PC-3 (cell line): ENCODE measurements around the gene CCNQ.

Source experiments
- EZH2phosphoT487 ChIP-seq: fragments of 300-600 bp; sonication (generic); IDR thresholded peaks from 2 replicates; pipeline ENCODE4 v1.6.1; 2018; ENCODE audit warnings: mild to moderate bottlenecking, antibody characterized with exemption, low read length, borderline replicate concordance
- TF ChIP-seq, protein P1 (sequence below): fragments of 300-600 bp; sonication (generic); conservative IDR thresholded peaks from 2 replicates; pipeline ENCODE4 v1.5.1; 2017; ENCODE audit warnings: antibody characterized with exemption, low read depth, mild to moderate bottlenecking, low read length

DNA sequence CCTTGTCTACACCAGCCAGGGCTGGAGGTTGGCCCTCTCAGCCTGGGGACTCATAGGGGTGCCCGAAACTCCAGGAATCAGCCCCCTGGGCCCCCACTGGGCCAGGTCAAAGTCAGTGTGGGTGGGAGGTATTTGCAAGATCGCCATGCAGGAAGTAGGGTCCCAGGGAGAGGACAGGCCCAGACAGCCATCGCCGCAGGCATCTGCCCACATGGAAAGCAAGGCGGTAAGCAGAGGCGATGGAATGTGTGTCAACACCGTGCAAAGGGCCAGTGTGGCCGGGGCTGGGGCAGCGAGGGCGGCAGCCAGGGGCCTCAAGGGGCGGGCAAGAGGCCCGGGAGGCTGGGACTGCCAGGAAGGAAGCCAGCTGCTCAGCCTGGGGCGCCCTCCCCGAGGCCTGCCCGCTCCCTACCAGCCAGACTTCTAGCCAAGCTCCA lies 28.8 kb upstream of the CCNQ start:
- TF ChIP-seq, protein P1, sequence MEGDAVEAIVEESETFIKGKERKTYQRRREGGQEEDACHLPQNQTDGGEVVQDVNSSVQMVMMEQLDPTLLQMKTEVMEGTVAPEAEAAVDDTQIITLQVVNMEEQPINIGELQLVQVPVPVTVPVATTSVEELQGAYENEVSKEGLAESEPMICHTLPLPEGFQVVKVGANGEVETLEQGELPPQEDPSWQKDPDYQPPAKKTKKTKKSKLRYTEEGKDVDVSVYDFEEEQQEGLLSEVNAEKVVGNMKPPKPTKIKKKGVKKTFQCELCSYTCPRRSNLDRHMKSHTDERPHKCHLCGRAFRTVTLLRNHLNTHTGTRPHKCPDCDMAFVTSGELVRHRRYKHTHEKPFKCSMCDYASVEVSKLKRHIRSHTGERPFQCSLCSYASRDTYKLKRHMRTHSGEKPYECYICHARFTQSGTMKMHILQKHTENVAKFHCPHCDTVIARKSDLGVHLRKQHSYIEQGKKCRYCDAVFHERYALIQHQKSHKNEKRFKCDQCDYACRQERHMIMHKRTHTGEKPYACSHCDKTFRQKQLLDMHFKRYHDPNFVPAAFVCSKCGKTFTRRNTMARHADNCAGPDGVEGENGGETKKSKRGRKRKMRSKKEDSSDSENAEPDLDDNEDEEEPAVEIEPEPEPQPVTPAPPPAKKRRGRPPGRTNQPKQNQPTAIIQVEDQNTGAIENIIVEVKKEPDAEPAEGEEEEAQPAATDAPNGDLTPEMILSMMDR = no peak
- TF ChIP-seq EZH2phosphoT487 = no peak
